GM23338 (cell line): ENCODE measurements around the gene SCNN1B. TPM values are rescaled to one million over a fixed set of nuclear protein-coding genes. Genes with fewer than 3 reads are reported as not detected.

Experiments used
- ATAC-seq: fragments of 200-7000 bp; cut with Tn5 transposase; 3 replicates; pipeline ENCODE4 v1.9.1; 2020
- DNase-seq: peaks from one replicate; pipeline ENCODE4 v3.0.0-alpha.2; 2015; ENCODE audit warnings: low spot score
- H2AFZ ChIP-seq: fragments of 200-600 bp; sonication (generic); 2 replicates; pipeline ENCODE4 v1.8.0; 2016; ENCODE audit warnings: antibody characterized with exemption, mild to moderate bottlenecking, moderate library complexity
- H3F3A ChIP-seq: fragments of 200-600 bp; sonication (generic); replicated peaks from 2 replicates; pipeline ENCODE4 v1.8.0; 2017; ENCODE audit warnings: antibody characterized with exemption, mixed run types, low read depth
- H3K27ac ChIP-seq: fragments of 200-600 bp; sonication (generic); 2 replicates; pipeline ENCODE4 v1.6.1; 2016; ENCODE audit warnings: low read depth
- H3K27me3 ChIP-seq: fragments of 200-600 bp; sonication (generic); 2 replicates; pipeline ENCODE4 v1.8.0; 2016; ENCODE audit warnings: mild to moderate bottlenecking, mixed run types, moderate library complexity; ENCODE audit not compliant: insufficient read depth
- H3K36me3 ChIP-seq: fragments of 200-600 bp; sonication (generic); 2 replicates; pipeline ENCODE4 v1.8.0; 2016; ENCODE audit warnings: mild to moderate bottlenecking; ENCODE audit not compliant: insufficient read depth
- H3K4me1 ChIP-seq: fragments of 200-600 bp; sonication (generic); 2 replicates; pipeline ENCODE4 v1.8.0; 2016; ENCODE audit warnings: mild to moderate bottlenecking, moderate library complexity; ENCODE audit not compliant: insufficient read depth
- H3K4me2 ChIP-seq: fragments of 200-600 bp; sonication (generic); 2 replicates; pipeline ENCODE4 v1.7.1; 2017; ENCODE audit warnings: mixed run types
- H3K4me3 ChIP-seq: fragments of 200-600 bp; sonication (generic); 2 replicates; pipeline ENCODE4 v1.6.1; 2016; ENCODE audit warnings: mixed run types
- H3K79me2 ChIP-seq: fragments of 200-600 bp; sonication (generic); replicated peaks from 2 replicates; pipeline ENCODE4 v1.8.0; 2017; ENCODE audit warnings: mild to moderate bottlenecking; ENCODE audit not compliant: insufficient read depth
- H3K9me2 ChIP-seq: fragments of 200-600 bp; sonication (generic); 2 replicates; pipeline ENCODE4 v1.8.0; 2017; ENCODE audit not compliant: insufficient read depth
- H4K20me1 ChIP-seq: fragments of 200-600 bp; sonication (generic); replicated peaks from 2 replicates; pipeline ENCODE4 v1.8.0; 2017; ENCODE audit warnings: mild to moderate bottlenecking; ENCODE audit not compliant: insufficient read depth
- H3K27ac Mint-ChIP-seq: 2 replicates; pipeline ENCODE4 v1.8.0; 2020; ENCODE audit warnings: inconsistent platforms, mild to moderate bottlenecking, moderate library complexity, mixed read lengths
- H3K27me3 Mint-ChIP-seq: 3 replicates; pipeline ENCODE4 v1.8.0; 2022; ENCODE audit warnings: low read depth, mild to moderate bottlenecking, moderate library complexity, mixed read lengths, inconsistent platforms; ENCODE audit not compliant: insufficient read depth, poor library complexity
- H3K36me3 Mint-ChIP-seq: 3 replicates; pipeline ENCODE4 v1.8.0; 2021; ENCODE audit warnings: low read depth, mild to moderate bottlenecking, inconsistent platforms, moderate library complexity, mixed read lengths
- H3K4me1 Mint-ChIP-seq: 3 replicates; pipeline ENCODE4 v1.8.0; 2020; ENCODE audit warnings: mild to moderate bottlenecking, inconsistent platforms, mixed read lengths
- H3K4me3 Mint-ChIP-seq: 3 replicates; pipeline ENCODE4 v1.8.0; 2021; ENCODE audit warnings: moderate library complexity, mild to moderate bottlenecking, inconsistent platforms, mixed read lengths
- H3K9me3 Mint-ChIP-seq: 3 replicates; pipeline ENCODE4 v1.8.0; 2020; ENCODE audit warnings: moderate library complexity, mild to moderate bottlenecking, inconsistent platforms, mixed read lengths
- CREB1 ChIP-seq: fragments of 250-450 bp; sonication (Bioruptor Pico); IDR thresholded peaks from 2 replicates; pipeline ENCODE4 v1.5.0; 2020; ENCODE audit warnings: low read depth, mild to moderate bottlenecking, moderate library complexity
- EZH2phosphoT487 ChIP-seq: fragments of 200-600 bp; sonication (generic); IDR thresholded peaks from one replicate; pipeline ENCODE4 v1.8.1; 2018; ENCODE audit warnings: antibody characterized with exemption; ENCODE audit not compliant: unreplicated experiment
- POLR2AphosphoS5 ChIP-seq: IDR thresholded peaks from 2 replicates; pipeline ENCODE4 v1.6.1; 2016; ENCODE audit warnings: antibody characterized with exemption, low read depth
- STAT1 ChIP-seq: IDR thresholded peaks from one replicate; pipeline ENCODE4 v1.6.1; 2016; ENCODE audit warnings: antibody characterized with exemption; ENCODE audit not compliant: unreplicated experiment
- ZNF114 ChIP-seq: fragments of 250-450 bp; sonication (Bioruptor Pico); IDR thresholded peaks from 2 replicates; pipeline ENCODE4 v1.5.0; 2020; ENCODE audit warnings: mild to moderate bottlenecking, moderate library complexity
- polyA plus RNA-seq: library from polyadenylated mRNA; unstranded; fragments of >200 nt; fragmentation: Nextera tagmentation; extraction: Ambion mirVana; gene quantifications from 2 replicates; pipeline ENCODE4 v1.2.1, GENCODE V29; 2016
- total RNA-seq: library from RNA; depleted of rRNA; stranded (reverse); fragments of >200 nt; shearing (Covaris generic); gene quantifications from 2 replicates; pipeline ENCODE4 v1.2.3, GENCODE V29; 2014
- TF ChIP-seq, protein P1 (sequence below): IDR thresholded peaks from one replicate; pipeline ENCODE4 v1.6.1; 2018; ENCODE audit warnings: antibody characterized with exemption; ENCODE audit not compliant: unreplicated experiment
- TF ChIP-seq, protein P2 (sequence below): fragments of 250-450 bp; sonication (Bioruptor Pico); IDR thresholded peaks from 2 replicates; pipeline ENCODE4 v1.5.0; 2020; ENCODE audit warnings: mild to moderate bottlenecking, moderate library complexity

SCNN1B gene
- total and polyA plus RNA-seq, 2 experiments from 2014 or later = 0.78 to 1.1 TPM

DNA sequence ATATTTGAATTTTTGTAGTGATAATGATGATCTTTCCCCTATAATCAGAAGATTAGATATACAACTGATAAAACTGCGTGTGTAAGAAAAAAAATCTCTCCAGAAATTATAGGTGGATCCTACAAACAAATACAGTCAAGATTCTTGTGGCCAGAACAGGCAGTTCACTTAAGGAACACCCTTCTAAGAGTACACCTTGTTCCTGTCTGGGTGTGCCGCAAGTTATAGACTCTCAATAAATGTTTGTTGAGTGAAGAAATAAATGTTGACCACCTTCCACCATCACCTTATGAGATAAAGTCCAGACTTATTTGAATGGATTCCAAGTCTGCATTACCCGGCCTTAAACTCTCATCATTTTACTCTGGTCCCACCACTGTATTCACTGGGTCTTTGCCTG is 45.7 kb upstream of the SCNN1B start:
- Mint-ChIP-seq H3K27me3 (no peaks in the 10 kb centered on the region), H3K4me1 (no peaks in the 10 kb centered on the region), H3K4me3 (no peak overlapping the region), H3K27ac (no peak overlapping the region), H3K36me3 (no peaks in the 10 kb centered on the region), H3K9me3 (peaks cover 3% of the 10 kb centered on the region)
- no peak for ATAC-seq
- Histone ChIP-seq H3K4me3 (no peak overlapping the region), H3F3A (no peaks in the 10 kb centered on the region), H3K36me3 (no peaks in the 10 kb centered on the region), H3K4me1 (no peaks in the 10 kb centered on the region), H2AFZ (no peak overlapping the region), H3K9me2 (no peaks in the 10 kb centered on the region), H3K27me3 (no peaks in the 10 kb centered on the region), H3K79me2 (no peaks in the 10 kb centered on the region), H4K20me1 (no peaks in the 10 kb centered on the region), H3K4me2 (no peak overlapping the region), H3K27ac (no peak overlapping the region)
- TF ChIP-seq STAT1 (no peak), CREB1 (no peak), ZNF114 (no peak), POLR2AphosphoS5 (no peak), EZH2phosphoT487 (no peak)
- TF ChIP-seq, protein P1, sequence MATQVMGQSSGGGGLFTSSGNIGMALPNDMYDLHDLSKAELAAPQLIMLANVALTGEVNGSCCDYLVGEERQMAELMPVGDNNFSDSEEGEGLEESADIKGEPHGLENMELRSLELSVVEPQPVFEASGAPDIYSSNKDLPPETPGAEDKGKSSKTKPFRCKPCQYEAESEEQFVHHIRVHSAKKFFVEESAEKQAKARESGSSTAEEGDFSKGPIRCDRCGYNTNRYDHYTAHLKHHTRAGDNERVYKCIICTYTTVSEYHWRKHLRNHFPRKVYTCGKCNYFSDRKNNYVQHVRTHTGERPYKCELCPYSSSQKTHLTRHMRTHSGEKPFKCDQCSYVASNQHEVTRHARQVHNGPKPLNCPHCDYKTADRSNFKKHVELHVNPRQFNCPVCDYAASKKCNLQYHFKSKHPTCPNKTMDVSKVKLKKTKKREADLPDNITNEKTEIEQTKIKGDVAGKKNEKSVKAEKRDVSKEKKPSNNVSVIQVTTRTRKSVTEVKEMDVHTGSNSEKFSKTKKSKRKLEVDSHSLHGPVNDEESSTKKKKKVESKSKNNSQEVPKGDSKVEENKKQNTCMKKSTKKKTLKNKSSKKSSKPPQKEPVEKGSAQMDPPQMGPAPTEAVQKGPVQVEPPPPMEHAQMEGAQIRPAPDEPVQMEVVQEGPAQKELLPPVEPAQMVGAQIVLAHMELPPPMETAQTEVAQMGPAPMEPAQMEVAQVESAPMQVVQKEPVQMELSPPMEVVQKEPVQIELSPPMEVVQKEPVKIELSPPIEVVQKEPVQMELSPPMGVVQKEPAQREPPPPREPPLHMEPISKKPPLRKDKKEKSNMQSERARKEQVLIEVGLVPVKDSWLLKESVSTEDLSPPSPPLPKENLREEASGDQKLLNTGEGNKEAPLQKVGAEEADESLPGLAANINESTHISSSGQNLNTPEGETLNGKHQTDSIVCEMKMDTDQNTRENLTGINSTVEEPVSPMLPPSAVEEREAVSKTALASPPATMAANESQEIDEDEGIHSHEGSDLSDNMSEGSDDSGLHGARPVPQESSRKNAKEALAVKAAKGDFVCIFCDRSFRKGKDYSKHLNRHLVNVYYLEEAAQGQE = no peak
- TF ChIP-seq, protein P2, sequence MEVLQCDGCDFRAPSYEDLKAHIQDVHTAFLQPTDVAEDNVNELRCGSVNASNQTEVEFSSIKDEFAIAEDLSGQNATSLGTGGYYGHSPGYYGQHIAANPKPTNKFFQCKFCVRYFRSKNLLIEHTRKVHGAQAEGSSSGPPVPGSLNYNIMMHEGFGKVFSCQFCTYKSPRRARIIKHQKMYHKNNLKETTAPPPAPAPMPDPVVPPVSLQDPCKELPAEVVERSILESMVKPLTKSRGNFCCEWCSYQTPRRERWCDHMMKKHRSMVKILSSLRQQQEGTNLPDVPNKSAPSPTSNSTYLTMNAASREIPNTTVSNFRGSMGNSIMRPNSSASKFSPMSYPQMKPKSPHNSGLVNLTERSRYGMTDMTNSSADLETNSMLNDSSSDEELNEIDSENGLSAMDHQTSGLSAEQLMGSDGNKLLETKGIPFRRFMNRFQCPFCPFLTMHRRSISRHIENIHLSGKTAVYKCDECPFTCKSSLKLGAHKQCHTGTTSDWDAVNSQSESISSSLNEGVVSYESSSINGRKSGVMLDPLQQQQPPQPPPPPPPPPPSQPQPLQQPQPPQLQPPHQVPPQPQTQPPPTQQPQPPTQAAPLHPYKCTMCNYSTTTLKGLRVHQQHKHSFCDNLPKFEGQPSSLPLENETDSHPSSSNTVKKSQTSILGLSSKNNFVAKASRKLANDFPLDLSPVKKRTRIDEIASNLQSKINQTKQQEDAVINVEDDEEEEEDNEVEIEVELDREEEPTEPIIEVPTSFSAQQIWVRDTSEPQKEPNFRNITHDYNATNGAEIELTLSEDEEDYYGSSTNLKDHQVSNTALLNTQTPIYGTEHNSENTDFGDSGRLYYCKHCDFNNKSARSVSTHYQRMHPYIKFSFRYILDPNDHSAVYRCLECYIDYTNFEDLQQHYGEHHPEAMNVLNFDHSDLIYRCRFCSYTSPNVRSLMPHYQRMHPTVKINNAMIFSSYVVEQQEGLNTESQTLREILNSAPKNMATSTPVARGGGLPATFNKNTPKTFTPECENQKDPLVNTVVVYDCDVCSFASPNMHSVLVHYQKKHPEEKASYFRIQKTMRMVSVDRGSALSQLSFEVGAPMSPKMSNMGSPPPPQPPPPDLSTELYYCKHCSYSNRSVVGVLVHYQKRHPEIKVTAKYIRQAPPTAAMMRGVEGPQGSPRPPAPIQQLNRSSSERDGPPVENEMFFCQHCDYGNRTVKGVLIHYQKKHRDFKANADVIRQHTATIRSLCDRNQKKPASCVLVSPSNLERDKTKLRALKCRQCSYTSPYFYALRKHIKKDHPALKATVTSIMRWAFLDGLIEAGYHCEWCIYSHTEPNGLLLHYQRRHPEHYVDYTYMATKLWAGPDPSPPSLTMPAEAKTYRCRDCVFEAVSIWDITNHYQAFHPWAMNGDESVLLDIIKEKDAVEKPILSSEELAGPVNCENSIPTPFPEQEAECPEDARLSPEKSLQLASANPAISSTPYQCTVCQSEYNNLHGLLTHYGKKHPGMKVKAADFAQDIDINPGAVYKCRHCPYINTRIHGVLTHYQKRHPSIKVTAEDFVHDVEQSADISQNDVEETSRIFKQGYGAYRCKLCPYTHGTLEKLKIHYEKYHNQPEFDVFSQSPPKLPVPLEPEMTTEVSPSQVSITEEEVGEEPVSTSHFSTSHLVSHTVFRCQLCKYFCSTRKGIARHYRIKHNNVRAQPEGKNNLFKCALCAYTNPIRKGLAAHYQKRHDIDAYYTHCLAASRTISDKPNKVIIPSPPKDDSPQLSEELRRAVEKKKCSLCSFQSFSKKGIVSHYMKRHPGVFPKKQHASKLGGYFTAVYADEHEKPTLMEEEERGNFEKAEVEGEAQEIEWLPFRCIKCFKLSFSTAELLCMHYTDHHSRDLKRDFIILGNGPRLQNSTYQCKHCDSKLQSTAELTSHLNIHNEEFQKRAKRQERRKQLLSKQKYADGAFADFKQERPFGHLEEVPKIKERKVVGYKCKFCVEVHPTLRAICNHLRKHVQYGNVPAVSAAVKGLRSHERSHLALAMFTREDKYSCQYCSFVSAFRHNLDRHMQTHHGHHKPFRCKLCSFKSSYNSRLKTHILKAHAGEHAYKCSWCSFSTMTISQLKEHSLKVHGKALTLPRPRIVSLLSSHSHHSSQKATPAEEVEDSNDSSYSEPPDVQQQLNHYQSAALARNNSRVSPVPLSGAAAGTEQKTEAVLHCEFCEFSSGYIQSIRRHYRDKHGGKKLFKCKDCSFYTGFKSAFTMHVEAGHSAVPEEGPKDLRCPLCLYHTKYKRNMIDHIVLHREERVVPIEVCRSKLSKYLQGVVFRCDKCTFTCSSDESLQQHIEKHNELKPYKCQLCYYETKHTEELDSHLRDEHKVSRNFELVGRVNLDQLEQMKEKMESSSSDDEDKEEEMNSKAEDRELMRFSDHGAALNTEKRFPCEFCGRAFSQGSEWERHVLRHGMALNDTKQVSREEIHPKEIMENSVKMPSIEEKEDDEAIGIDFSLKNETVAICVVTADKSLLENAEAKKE (CRISPR knock-in tag) = no peak
- no peak for DNase-seq
